Neuronal stem cell (in vitro differentiated cells): ENCODE results near the gene KIAA1210.
A peak's percentile ranks its signal among the peaks of the same experiment; 100 is the strongest.

Source experiments
- DNase-seq: peaks from one replicate; pipeline ENCODE4 v3.0.0-alpha.2; 2013; ENCODE audit warnings: low spot score
- H2AFZ ChIP-seq: one replicate; pipeline ENCODE4 v1.6.1; 2013; ENCODE audit warnings: mild to moderate bottlenecking, low read length, inconsistent platforms
- H2AK5ac ChIP-seq: 2 replicates; pipeline ENCODE4 v1.6.1; 2013; ENCODE audit warnings: low read depth, mild to moderate bottlenecking, inconsistent platforms, low read length, moderate library complexity, mixed read lengths
- H2BK120ac ChIP-seq: 2 replicates; pipeline ENCODE4 v1.6.1; 2013; ENCODE audit warnings: low read depth, mild to moderate bottlenecking, inconsistent platforms, low read length, moderate library complexity, mixed read lengths
- H2BK12ac ChIP-seq: one replicate; pipeline ENCODE4 v1.6.1; 2013; ENCODE audit warnings: low read length, inconsistent platforms
- H2BK15ac ChIP-seq: 2 replicates; pipeline ENCODE4 v1.6.1; 2013; ENCODE audit warnings: mild to moderate bottlenecking, low read length, inconsistent platforms, mixed read lengths
- H2BK5ac ChIP-seq: one replicate; pipeline ENCODE4 v1.6.1; 2013; ENCODE audit warnings: inconsistent platforms, mild to moderate bottlenecking, low read length, moderate library complexity
- H3K14ac ChIP-seq: one replicate; pipeline ENCODE4 v1.6.1; 2013; ENCODE audit warnings: low read length, inconsistent platforms
- H3K18ac ChIP-seq: 2 replicates; pipeline ENCODE4 v1.6.1; 2013; ENCODE audit warnings: low read length, inconsistent platforms
- H3K23ac ChIP-seq: 2 replicates; pipeline ENCODE4 v1.6.1; 2013; ENCODE audit warnings: low read depth, mild to moderate bottlenecking, mixed read lengths, low read length, inconsistent platforms; ENCODE audit not compliant: poor library complexity
- H3K27ac ChIP-seq: replicated peaks from 3 replicates; pipeline ENCODE4 v1.5.1; 2013; ENCODE audit warnings: low read length, inconsistent platforms
- H3K27me3 ChIP-seq, 3 experiments: 2 replicates each; pipeline ENCODE4 v1.6.1; 2013; ENCODE audit warnings: low read length in 3 of 3, mild to moderate bottlenecking in 2 of 3, inconsistent platforms in 1 of 3, low read depth in 1 of 3, mixed read lengths in 1 of 3, moderate library complexity in 1 of 3; ENCODE audit not compliant: control insufficient read depth in 3 of 3, insufficient read depth in 3 of 3
- H3K36me3 ChIP-seq, 2 donors: replicated peaks in 1 of 2; 2 replicates each; pipeline ENCODE4 v1.6.1; 2013; ENCODE audit warnings: low read length in 2 of 2; ENCODE audit not compliant: control insufficient read depth in 2 of 2, insufficient read depth in 2 of 2
- H3K4ac ChIP-seq: 2 replicates; pipeline ENCODE4 v1.6.1; 2013; ENCODE audit warnings: inconsistent platforms, mild to moderate bottlenecking, low read length, moderate library complexity
- H3K4me1 ChIP-seq, 2 donors: 1 replicate in 1 of 2; 2 replicates in 1 of 2; pipeline ENCODE4 v1.6.1; 2013; ENCODE audit warnings: low read length in 2 of 2, low read depth in 1 of 2; ENCODE audit not compliant: control insufficient read depth in 2 of 2, insufficient read depth in 1 of 2
- H3K4me2 ChIP-seq: one replicate; pipeline ENCODE4 v1.6.1; 2013; ENCODE audit warnings: mild to moderate bottlenecking, low read length, inconsistent platforms; ENCODE audit not compliant: insufficient read depth, poor library complexity, severe bottlenecking
- H3K4me3 ChIP-seq, 2 donors: 2 replicates each; pipeline ENCODE4 v1.5.1; 2013; ENCODE audit warnings: low read length in 2 of 2, mild to moderate bottlenecking in 2 of 2, inconsistent platforms in 1 of 2, moderate library complexity in 1 of 2
- H3K79me1 ChIP-seq: one replicate; pipeline ENCODE4 v1.6.1; 2013; ENCODE audit warnings: low read depth, mild to moderate bottlenecking, inconsistent platforms, low read length, moderate library complexity
- H3K9ac ChIP-seq: one replicate; pipeline ENCODE4 v1.6.1; 2013; ENCODE audit warnings: mild to moderate bottlenecking, low read depth, low read length, inconsistent platforms; ENCODE audit not compliant: poor library complexity
- H3K9me3 ChIP-seq, 2 donors: replicated peaks in 1 of 2; 2 replicates each; pipeline versions ENCODE3 to v1.6.1; 2013; ENCODE audit warnings: low read length in 2 of 2, mild to moderate bottlenecking in 2 of 2, inconsistent platforms in 1 of 2, low read depth in 1 of 2, mixed read lengths in 1 of 2, moderate library complexity in 1 of 2; ENCODE audit not compliant: control insufficient read depth in 2 of 2, insufficient read depth in 1 of 2
- H4K8ac ChIP-seq: one replicate; pipeline ENCODE4 v1.6.1; 2013; ENCODE audit warnings: low read depth, mild to moderate bottlenecking, inconsistent platforms, low read length, moderate library complexity
- H4K91ac ChIP-seq: one replicate; pipeline ENCODE4 v1.6.1; 2013; ENCODE audit warnings: low read length, low read depth, mild to moderate bottlenecking, inconsistent platforms; ENCODE audit not compliant: poor library complexity
- WGBS, 2 donors: extraction: QIAGEN DNeasy Blood & Tissue Kit; methylation state at CpG; one replicate each; pipeline ENCODE4 v1.1.7; 2013; ENCODE audit warnings: missing lambda C conversion rate in 2 of 2, mixed read lengths in 1 of 2; ENCODE audit not compliant: insufficient read length in 2 of 2, insufficient replicate concordance in 1 of 2; ENCODE audit errors: extremely low coverage in 2 of 2; 5-methylcytosine and 5-hydroxymethylcytosine counted together

Gene KIAA1210

GRCh38 chrX:119071381-119071780, 56.2 kb downstream of the KIAA1210 start:
- Histone ChIP-seq H4K91ac (no peak overlapping the region), H3K9me3 (no peaks in the 10 kb centered on the region), H3K4me1 (no peaks in the 10 kb centered on the region), H2BK5ac (no peak overlapping the region), H3K9ac (no peak overlapping the region), H3K27ac (no peak overlapping the region), H3K27me3 (peaks cover 0 to 10% (median 0%) of the 10 kb centered on the region in 3 experiments), H4K8ac (no peak overlapping the region), H3K23ac (no peak overlapping the region), H2BK15ac (no peak overlapping the region), H2BK12ac (no peak overlapping the region), H2AFZ (no peak overlapping the region), H3K4ac (no peak overlapping the region), H2BK120ac (no peak overlapping the region), H3K18ac (no peak overlapping the region), H3K79me1 (no peaks in the 10 kb centered on the region), H3K4me2 (no peak overlapping the region), H3K4me3 (no peak overlapping the region), H2AK5ac (no peak overlapping the region), H3K14ac (no peak overlapping the region), H3K36me3 (no peaks in the 10 kb centered on the region)
- WGBS, 2 donors: no CpG with 5 or more reads among the region's 2 CpGs
- DNase-seq: no peak

GRCh38 chrX:119069762-119070161, 57.9 kb downstream of the KIAA1210 start:
- H3K36me3 ChIP-seq: no peaks in the 10 kb centered on the region
- no peak overlapping the region for H2AFZ ChIP-seq
- H3K4me2 ChIP-seq: no peak overlapping the region
- H2BK12ac ChIP-seq: no peak overlapping the region
- H2BK5ac ChIP-seq: no peak overlapping the region
- no peak overlapping the region for H3K18ac ChIP-seq
- no peak overlapping the region for H3K9ac ChIP-seq
- H3K27me3 ChIP-seq: peaks cover 0 to 6% (median 0%) of the 10 kb centered on the region in 3 experiments
- no CpG with 5 or more reads among the region's 1 CpG for WGBS, 2 donors
- H2BK15ac ChIP-seq: no peak overlapping the region
- no peak overlapping the region for H3K27ac ChIP-seq
- no peaks in the 10 kb centered on the region for H3K4me1 ChIP-seq
- H3K4me3 ChIP-seq: no peak overlapping the region
- no peak for DNase-seq
- no peak overlapping the region for H2BK120ac ChIP-seq
- no peaks in the 10 kb centered on the region for H3K9me3 ChIP-seq
- H3K79me1 ChIP-seq: no peaks in the 10 kb centered on the region
- H3K14ac ChIP-seq: no peak overlapping the region
- H2AK5ac ChIP-seq: no peak overlapping the region
- no peak overlapping the region for H3K4ac ChIP-seq
- no peak overlapping the region for H4K8ac ChIP-seq
- no peak overlapping the region for H3K23ac ChIP-seq
- no peak overlapping the region for H4K91ac ChIP-seq

GRCh38 chrX:119069128-119069527, 58.5 kb downstream of the KIAA1210 start:
- H3K18ac ChIP-seq: no peak overlapping the region
- no peak overlapping the region for H2BK12ac ChIP-seq
- no peaks in the 10 kb centered on the region for H3K9me3 ChIP-seq
- no peak overlapping the region for H2AK5ac ChIP-seq
- H3K4ac ChIP-seq: no peak overlapping the region
- no peak overlapping the region for H2BK120ac ChIP-seq
- peaks cover 0 to under 1% (median 0%) of the 10 kb centered on the region in 3 experiments for H3K27me3 ChIP-seq
- DNase-seq: no peak
- H2BK15ac ChIP-seq: no peak overlapping the region
- no peak overlapping the region for H2BK5ac ChIP-seq
- no peak overlapping the region for H3K9ac ChIP-seq
- no peaks in the 10 kb centered on the region for H3K4me1 ChIP-seq
- H3K4me2 ChIP-seq: no peak overlapping the region
- no peaks in the 10 kb centered on the region for H3K36me3 ChIP-seq
- H3K14ac ChIP-seq: no peak overlapping the region
- WGBS, 2 donors: no CpG with 5 or more reads among the region's 1 CpG
- H3K23ac ChIP-seq: no peak overlapping the region
- H4K91ac ChIP-seq: no peak overlapping the region
- no peak overlapping the region for H3K27ac ChIP-seq
- H3K4me3 ChIP-seq: no peak overlapping the region
- no peaks in the 10 kb centered on the region for H3K79me1 ChIP-seq
- no peak overlapping the region for H4K8ac ChIP-seq
- no peak overlapping the region for H2AFZ ChIP-seq

- no peaks in the 10 kb centered on the region for H3K79me1 ChIP-seq
- H4K8ac ChIP-seq: no peak overlapping the region
- no peak overlapping the region for H3K4ac ChIP-seq
- H2BK15ac ChIP-seq: no peak overlapping the region
- peak; percentile 17 for DNase-seq
- no peaks in the 10 kb centered on the region for H3K27me3 ChIP-seq
- no peak overlapping the region for H4K91ac ChIP-seq
- no peak overlapping the region for H2AFZ ChIP-seq
- no peak overlapping the region for H3K14ac ChIP-seq
- H2BK12ac ChIP-seq: no peak overlapping the region
- H3K36me3 ChIP-seq: no peaks in the 10 kb centered on the region
- no peaks in the 10 kb centered on the region for H3K9me3 ChIP-seq
- WGBS, 2 donors: no CpG with 5 or more reads among the region's 7 CpGs
- H2BK5ac ChIP-seq: no peak overlapping the region
- H3K4me2 ChIP-seq: no peak overlapping the region
- no peak overlapping the region for H3K23ac ChIP-seq
- H3K27ac ChIP-seq: no peak overlapping the region
- H3K18ac ChIP-seq: no peak overlapping the region
- no peak overlapping the region for H2BK120ac ChIP-seq
- no peak overlapping the region for H3K9ac ChIP-seq
- H2AK5ac ChIP-seq: no peak overlapping the region
- no peak overlapping the region for H3K4me3 ChIP-seq
- peaks cover 0 to 3% of the 10 kb centered on the region in 2 donors for H3K4me1 ChIP-seq
Observed at GRCh38 chrX:119067023-119067739, 60.4 kb downstream of the KIAA1210 start.
